ENCODE results near the gene SCARF2. TPM values are rescaled to one million over a fixed set of nuclear protein-coding genes. Genes with fewer than 3 reads are reported as not detected.
"Not testable (repeated sequence)": the region's sequence is repeated elsewhere in the genome, so short reads cannot be mapped to it uniquely, and the experiment has no call there.

SCARF2 gene
- total RNA-seq, 3 donors from 2014 or later (not counting 1 experiment from before 2014, with no cell fraction given): 1.8 to 3.5 (median 2.9) TPM

DNA sequence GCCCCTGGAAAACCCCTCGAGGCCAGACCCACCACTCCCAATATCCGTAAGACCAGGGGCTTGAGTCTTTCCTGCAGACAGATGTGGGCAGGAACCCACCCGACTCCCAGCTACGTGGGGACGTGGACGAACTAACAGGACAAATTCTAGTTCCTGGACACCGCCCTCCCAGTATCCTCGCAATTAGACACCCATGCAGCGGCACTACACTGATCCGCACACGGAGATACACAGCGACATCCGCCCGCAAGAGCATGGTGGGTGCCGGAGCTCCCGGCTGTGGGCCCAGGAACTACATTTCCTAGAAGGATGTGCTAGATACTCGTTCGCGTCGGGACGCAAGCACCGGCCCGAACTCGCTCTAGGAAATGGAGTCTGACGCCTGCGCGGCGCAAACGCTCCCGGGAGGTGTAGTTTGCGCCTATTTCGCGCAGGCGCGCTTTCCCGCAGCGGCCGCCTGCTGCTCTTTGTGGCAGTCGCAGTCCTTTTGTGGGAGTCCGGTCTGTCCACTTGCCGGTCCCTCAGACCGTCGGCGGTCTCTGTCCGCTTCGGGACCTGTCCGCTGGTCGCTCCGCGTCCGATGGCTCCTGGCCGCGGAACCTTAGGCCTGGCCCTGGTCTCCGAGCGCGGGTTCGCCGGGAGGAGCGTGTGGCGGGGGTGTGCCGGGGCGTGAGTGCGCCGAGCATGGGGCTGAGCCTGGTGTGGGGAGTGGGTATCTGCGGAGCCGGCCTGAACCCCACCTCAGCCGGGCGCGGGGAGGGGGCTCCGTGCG is 43.7 kb downstream of the SCARF2 start, which contains the start of gene ZNF74:
TSS of gene ZNF74 (plus strand) at position 447 of the 772 bp plus-strand sequence. CDS start 478 bp downstream, outside the sequence.
- Mint-ChIP-seq H3K36me3 (no peaks in the 10 kb centered on the region), H3K9me3 (no peaks in the 10 kb centered on the region), H3K27me3 (ENCODE audit: low read depth in 2 of 2) (no peaks in the 10 kb centered on the region), H3K27ac (peak within 1 kb of the TSS; percentile 82 to 92), H3K4me1 (peaks cover 35% of the 10 kb centered on the region in 2 donors), H3K4me3 (peak within 1 kb of the TSS; percentile 90)
- Histone ChIP-seq H3K27ac (ENCODE audit: low read length) (peak within 1 kb of the TSS; percentile 81), H3K4me3 (ENCODE audit: low read length) (peak within 1 kb of the TSS; percentile 75), H3K4me1 (ENCODE audit: control insufficient read depth, insufficient read depth, low read length) (peaks cover 22% of the 10 kb centered on the region), H3K27me3 (ENCODE audit: control insufficient read depth, insufficient read depth, low read length) (no peaks in the 10 kb centered on the region), H3K9me3 (ENCODE audit: control insufficient read depth, insufficient read depth, low read length) (peaks cover 5% of the 10 kb centered on the region), H3K36me3 (ENCODE audit: control insufficient read depth, insufficient read depth, low read length) (no peaks in the 10 kb centered on the region)
- DNase-seq (peak; percentile 74 to 95), ATAC-seq (peak; percentile 92 to 96 (median 95))
- WGBS (ENCODE audit: insufficient coverage): 1% methylated on average over 71 of the region's 71 CpGs
- TF ChIP-seq, protein P1, sequence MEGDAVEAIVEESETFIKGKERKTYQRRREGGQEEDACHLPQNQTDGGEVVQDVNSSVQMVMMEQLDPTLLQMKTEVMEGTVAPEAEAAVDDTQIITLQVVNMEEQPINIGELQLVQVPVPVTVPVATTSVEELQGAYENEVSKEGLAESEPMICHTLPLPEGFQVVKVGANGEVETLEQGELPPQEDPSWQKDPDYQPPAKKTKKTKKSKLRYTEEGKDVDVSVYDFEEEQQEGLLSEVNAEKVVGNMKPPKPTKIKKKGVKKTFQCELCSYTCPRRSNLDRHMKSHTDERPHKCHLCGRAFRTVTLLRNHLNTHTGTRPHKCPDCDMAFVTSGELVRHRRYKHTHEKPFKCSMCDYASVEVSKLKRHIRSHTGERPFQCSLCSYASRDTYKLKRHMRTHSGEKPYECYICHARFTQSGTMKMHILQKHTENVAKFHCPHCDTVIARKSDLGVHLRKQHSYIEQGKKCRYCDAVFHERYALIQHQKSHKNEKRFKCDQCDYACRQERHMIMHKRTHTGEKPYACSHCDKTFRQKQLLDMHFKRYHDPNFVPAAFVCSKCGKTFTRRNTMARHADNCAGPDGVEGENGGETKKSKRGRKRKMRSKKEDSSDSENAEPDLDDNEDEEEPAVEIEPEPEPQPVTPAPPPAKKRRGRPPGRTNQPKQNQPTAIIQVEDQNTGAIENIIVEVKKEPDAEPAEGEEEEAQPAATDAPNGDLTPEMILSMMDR (IDR thresholded peaks at IDR 0.05): no peak
- intact Hi-C loops (cut with micrococcal nuclease): no loop called here

DNA sequence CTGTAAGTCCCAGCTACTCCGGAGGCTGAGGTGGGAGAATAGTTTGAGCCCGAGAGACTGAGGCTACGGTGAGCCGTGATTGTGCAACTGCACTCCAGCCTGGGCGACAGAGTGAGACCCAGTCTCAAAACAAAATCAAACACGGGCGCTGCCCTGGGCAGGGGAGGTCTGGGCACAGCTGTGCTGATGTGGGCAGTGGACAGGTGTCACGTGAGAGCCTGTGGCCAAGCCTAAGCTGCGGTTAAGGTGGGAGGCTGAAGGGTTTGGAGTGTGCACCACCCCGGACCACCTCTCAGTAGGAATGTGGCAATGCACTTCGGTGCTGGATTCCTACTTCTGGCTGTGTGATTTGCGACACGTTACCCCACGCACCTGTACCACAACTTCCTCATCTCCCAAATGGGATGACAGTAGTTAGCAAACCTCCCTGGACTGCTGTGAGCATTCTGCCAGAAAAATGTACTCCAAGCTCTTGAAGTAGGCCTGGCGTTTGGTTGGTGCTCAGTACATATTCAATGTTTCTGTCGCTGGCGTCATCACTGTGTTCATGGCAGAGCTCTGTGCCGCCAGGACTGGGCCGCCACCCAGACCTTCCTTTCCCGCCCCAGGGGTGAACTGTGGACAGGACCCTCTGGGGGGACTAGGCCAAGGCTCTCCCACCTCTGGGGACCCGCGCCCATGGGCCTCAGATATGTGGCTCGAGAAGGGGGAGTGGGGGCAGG is 44.5 kb downstream of the SCARF2 start:
- H3K4me1 Mint-ChIP-seq: peaks cover 33 to 35% of the 10 kb centered on the region in 2 donors
- H3K36me3 Mint-ChIP-seq: no peaks in the 10 kb centered on the region
- H3K27ac Mint-ChIP-seq: peak overlapping the region; percentile 82 to 92
- no peaks in the 10 kb centered on the region for H3K9me3 Mint-ChIP-seq
- intact Hi-C loops (cut with micrococcal nuclease): no loop called here
- H3K4me3 Mint-ChIP-seq: peak overlapping the region; percentile 90
- no peaks in the 10 kb centered on the region for H3K36me3 ChIP-seq (ENCODE audit: control insufficient read depth, insufficient read depth, low read length)
- no peaks in the 10 kb centered on the region for H3K27me3 Mint-ChIP-seq (ENCODE audit: low read depth in 2 of 2)
- TF ChIP-seq, protein P1 (IDR thresholded peaks at IDR 0.05): no peak
- H3K4me3 ChIP-seq (ENCODE audit: low read length): peak overlapping the region; percentile 75
- DNase-seq (no peak), ATAC-seq (no peak)
- no peaks in the 10 kb centered on the region for H3K27me3 ChIP-seq (ENCODE audit: control insufficient read depth, insufficient read depth, low read length)
- H3K4me1 ChIP-seq (ENCODE audit: control insufficient read depth, insufficient read depth, low read length): peaks cover 22% of the 10 kb centered on the region
- 94% methylated on average over 23 of the region's 23 CpGs for WGBS (ENCODE audit: insufficient coverage)
- peak overlapping the region; percentile 81 for H3K27ac ChIP-seq (ENCODE audit: low read length)
- H3K9me3 ChIP-seq (ENCODE audit: control insufficient read depth, insufficient read depth, low read length): peaks cover 5% of the 10 kb centered on the region

DNA sequence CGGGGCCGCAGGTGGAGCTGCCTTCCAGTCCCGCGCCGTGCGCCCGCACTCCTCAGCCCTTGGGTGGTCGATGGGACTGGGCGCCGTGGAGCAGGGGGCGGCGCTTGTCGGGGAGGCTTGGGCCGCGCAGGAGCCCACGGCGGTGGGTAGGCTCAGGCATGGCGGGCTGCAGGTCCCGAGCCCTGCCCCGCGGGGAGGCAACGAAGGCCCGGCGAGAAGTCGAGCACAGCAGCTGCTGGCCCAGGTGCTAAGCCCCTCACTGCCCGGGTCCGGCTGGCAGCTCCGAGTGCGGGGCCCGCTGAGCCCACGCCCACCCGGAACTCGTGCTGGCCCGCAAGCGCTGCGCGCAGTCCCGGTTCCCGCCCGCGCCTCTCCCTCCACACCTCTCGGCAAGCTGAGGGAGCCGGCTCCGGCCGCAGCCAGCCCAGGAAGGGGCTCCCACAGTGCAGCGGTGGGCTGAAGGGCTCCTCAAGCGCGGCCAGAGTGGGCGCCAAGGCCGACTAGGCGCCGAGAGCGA is 45.2 kb downstream of the SCARF2 start:
- intact Hi-C loops (cut with micrococcal nuclease): not testable (repeated sequence)
- WGBS (ENCODE audit: insufficient coverage): 98% methylated on average over 53 of the region's 53 CpGs

DNA sequence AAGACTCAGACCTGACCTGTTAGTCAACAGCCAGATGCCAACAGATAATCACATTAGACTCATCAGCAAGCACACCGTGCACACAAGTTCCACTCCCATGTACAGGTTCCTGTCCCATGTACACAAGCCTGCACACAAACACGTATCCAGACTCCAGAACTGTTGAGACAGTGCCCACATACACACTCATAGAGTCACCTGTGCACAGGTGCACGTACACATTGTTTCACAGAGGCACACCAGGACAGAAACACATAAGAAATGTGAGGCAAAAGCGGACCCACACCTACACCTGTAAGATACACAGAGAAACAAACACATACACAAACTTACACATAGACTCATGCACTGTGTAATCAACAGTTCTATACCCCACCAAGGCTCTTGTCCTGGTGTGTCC is 46.4 kb downstream of the SCARF2 start:
- Mint-ChIP-seq H3K4me3 (no peak overlapping the region), H3K27me3 (ENCODE audit: low read depth in 2 of 2) (peaks cover 0 to 4% of the 10 kb centered on the region in 2 donors), H3K9me3 (no peaks in the 10 kb centered on the region), H3K36me3 (no peaks in the 10 kb centered on the region), H3K27ac (no peak overlapping the region), H3K4me1 (peaks cover 17 to 25% of the 10 kb centered on the region in 2 donors)
- 98% methylated on average over 4 of the region's 4 CpGs for WGBS (ENCODE audit: insufficient coverage)
- Histone ChIP-seq H3K27ac (ENCODE audit: low read length) (no peak overlapping the region), H3K9me3 (ENCODE audit: control insufficient read depth, insufficient read depth, low read length) (peaks cover 5% of the 10 kb centered on the region), H3K36me3 (ENCODE audit: control insufficient read depth, insufficient read depth, low read length) (no peaks in the 10 kb centered on the region), H3K27me3 (ENCODE audit: control insufficient read depth, insufficient read depth, low read length) (no peaks in the 10 kb centered on the region), H3K4me3 (ENCODE audit: low read length) (no peak overlapping the region), H3K4me1 (ENCODE audit: control insufficient read depth, insufficient read depth, low read length) (peaks cover 22% of the 10 kb centered on the region)
- ATAC-seq (no peak), DNase-seq (no peak)
- TF ChIP-seq, protein P1 (IDR thresholded peaks at IDR 0.05): no peak
- intact Hi-C loops (cut with micrococcal nuclease): no loop called here

More for the DNA sequence above, 45.2 kb downstream of the SCARF2 start:
- H3K27ac Mint-ChIP-seq; H3K27ac ChIP-seq (ENCODE audit: low read length); H3K27me3 Mint-ChIP-seq (ENCODE audit: low read depth in 2 of 2); H3K27me3 ChIP-seq (ENCODE audit: control insufficient read depth, insufficient read depth, low read length); H3K4me3 ChIP-seq (ENCODE audit: low read length); DNase-seq; H3K9me3 ChIP-seq (ENCODE audit: control insufficient read depth, insufficient read depth, low read length); H3K36me3 ChIP-seq (ENCODE audit: control insufficient read depth, insufficient read depth, low read length); ATAC-seq; H3K36me3 Mint-ChIP-seq; H3K9me3 Mint-ChIP-seq: not testable (repeated sequence)
- peaks cover 22% of the 10 kb centered on the region for H3K4me1 ChIP-seq (ENCODE audit: control insufficient read depth, insufficient read depth, low read length)
- Mint-ChIP-seq H3K4me3 (peak overlapping the region; percentile 31), H3K4me1 (peaks cover 29 to 35% of the 10 kb centered on the region in 2 donors)
